B cell (primary cell): ENCODE measurements around the gene PLA2G4D. TPM values are rescaled to one million over a fixed set of nuclear protein-coding genes. Genes with fewer than 3 reads are reported as not detected.

Experiments used
- ATAC-seq: fragments of 200-7000 bp; cut with Tn5 transposase; one replicate; pipeline ENCODE4 v1.10.0; 2021; ENCODE audit warnings: low read depth, mild to moderate bottlenecking, moderate number of reproducible peaks, moderate library complexity
- CTCF ChIA-PET: fragments of 350-600 bp; sonication (Branson Sonifier 250); formaldehyde crosslinking; loops from one replicate; lab custom pipeline; 2021; ENCODE audit warnings: antibody characterized with exemption, inconsistent platforms; lab: Charles Lee
- POLR2A ChIA-PET: fragments of 350-600 bp; sonication (Branson Sonifier 250); formaldehyde crosslinking; loops from one replicate; lab custom pipeline; 2021; ENCODE audit warnings: antibody characterized with exemption; lab: Charles Lee
- DNase-seq: peaks from one replicate; pipeline ENCODE4 v3.0.0; 2013
- H2AFZ ChIP-seq: 2 replicates; pipeline ENCODE4 v1.6.1; 2012; ENCODE audit warnings: mild to moderate bottlenecking, low read depth, low read length; ENCODE audit not compliant: insufficient read depth, poor library complexity, severe bottlenecking
- H3K27ac ChIP-seq, 2 donors: 1 replicate in 1 of 2; 2 replicates in 1 of 2; pipeline ENCODE4 v1.5.1; 2012 to 2013; ENCODE audit warnings: low read length in 2 of 2, mild to moderate bottlenecking in 2 of 2, moderate library complexity in 1 of 2
- H3K27me3 ChIP-seq, 4 experiments: fragments of 200-600 bp in 1 of 4; sonication (generic) in 1 of 4; replicated peaks in 1 of 4; 1 replicate in 2 of 4; 2 replicates in 2 of 4; pipeline versions ENCODE4 v1.6.1 to v1.7.0; 2013 to 2016; ENCODE audit warnings: low read length in 3 of 4, mild to moderate bottlenecking in 2 of 4, mixed read lengths in 1 of 4, moderate library complexity in 1 of 4; ENCODE audit not compliant: insufficient read depth in 4 of 4, control insufficient read depth in 3 of 4; ENCODE audit errors: control extremely low read depth in 1 of 4
- H3K36me3 ChIP-seq, 2 experiments: replicated peaks in 1 of 2; 1 replicate in 1 of 2; 2 replicates in 1 of 2; pipeline versions ENCODE4 v1.6.1 to v1.7.1; 2013; ENCODE audit warnings: low read length in 1 of 2; ENCODE audit not compliant: insufficient read depth in 2 of 2, control insufficient read depth in 1 of 2; ENCODE audit errors: control extremely low read depth in 1 of 2, extremely low read depth in 1 of 2
- H3K4me1 ChIP-seq, 2 donors: fragments of 200-600 bp in 1 of 2; sonication (generic) in 1 of 2; 1 replicate in 1 of 2; 2 replicates in 1 of 2; pipeline versions ENCODE4 v1.5.1 to v1.6.1; 2013 to 2017; ENCODE audit warnings: low read length in 2 of 2; ENCODE audit not compliant: control insufficient read depth in 2 of 2, insufficient read depth in 2 of 2
- H3K4me2 ChIP-seq: replicated peaks from 2 replicates; pipeline ENCODE3; 2012; ENCODE audit warnings: mild to moderate bottlenecking, low read depth, low read length; ENCODE audit not compliant: poor library complexity, severe bottlenecking
- H3K4me3 ChIP-seq, 5 experiments: fragments of 200-600 bp in 1 of 5; sonication (generic) in 1 of 5; 1 replicate in 3 of 5; 2 replicates in 2 of 5; pipeline versions ENCODE4 v1.5.1 to v1.7.0; 2011 to 2016; ENCODE audit warnings: low read length in 4 of 5, mild to moderate bottlenecking in 4 of 5, low read depth in 2 of 5, control low read depth in 1 of 5, moderate library complexity in 1 of 5; ENCODE audit not compliant: insufficient read depth in 1 of 5; ENCODE audit errors: control extremely low read depth in 1 of 5, extremely low read depth in 1 of 5
- H3K79me2 ChIP-seq: fragments of 200-600 bp; sonication (generic); one replicate; pipeline ENCODE4 v1.6.0; 2016; ENCODE audit warnings: low read length; ENCODE audit not compliant: control insufficient read depth, insufficient read depth
- H3K9ac ChIP-seq: fragments of 200-600 bp; sonication (generic); 2 replicates; pipeline ENCODE4 v1.6.1; 2017; ENCODE audit warnings: mild to moderate bottlenecking, low read length, moderate library complexity
- H3K9me3 ChIP-seq, 3 donors: one replicate each; pipeline versions ENCODE4 v1.6.1 to v1.7.1; 2013; ENCODE audit warnings: low read length in 2 of 3; ENCODE audit not compliant: control insufficient read depth in 2 of 3, insufficient read depth in 1 of 3; ENCODE audit errors: control extremely low read depth in 1 of 3
- H4K20me1 ChIP-seq: 2 replicates; pipeline ENCODE4 v1.6.0; 2012; ENCODE audit warnings: mild to moderate bottlenecking, low read length; ENCODE audit not compliant: insufficient read depth, control insufficient read depth, poor library complexity, severe bottlenecking
- H3K27ac Mint-ChIP-seq: one replicate; pipeline ENCODE4 v1.8.0; 2021; ENCODE audit warnings: mixed read lengths
- H3K27me3 Mint-ChIP-seq: one replicate; pipeline ENCODE4 v1.8.0; 2021; ENCODE audit warnings: mixed read lengths
- H3K4me1 Mint-ChIP-seq: one replicate; pipeline ENCODE4 v1.8.0; 2021; ENCODE audit warnings: mixed read lengths
- H3K4me3 Mint-ChIP-seq: one replicate; pipeline ENCODE4 v1.8.0; 2021; ENCODE audit warnings: mixed read lengths
- H3K9me3 Mint-ChIP-seq: one replicate; pipeline ENCODE4 v1.8.0; 2022; ENCODE audit warnings: mixed read lengths; ENCODE audit not compliant: insufficient read depth
- CTCF ChIP-seq: fragments of 200-600 bp; IDR thresholded peaks from one replicate; pipeline ENCODE4 v1.8.0; 2022; ENCODE audit warnings: antibody characterized with exemption, mild to moderate bottlenecking
- EZH2 ChIP-seq: IDR thresholded peaks from 2 replicates; pipeline ENCODE4 v1.6.1; 2012; ENCODE audit warnings: borderline replicate concordance, low read depth, mild to moderate bottlenecking, moderate library complexity, low read length; ENCODE audit not compliant: insufficient read depth, poor library complexity, severe bottlenecking
- WGBS: methylation state at CpG from one replicate; pipeline ENCODE4 v1.1.5; 2013; ENCODE audit warnings: missing lambda C conversion rate; ENCODE audit not compliant: insufficient coverage; 5-methylcytosine and 5-hydroxymethylcytosine counted together
- intact Hi-C: fragments of 100-400 bp; cut with micrococcal nuclease; formaldehyde crosslinking; loops from one replicate; pipeline ENCODE4 v1.10.0; 2022
- polyA plus RNA-seq: library from polyadenylated mRNA; depleted of rRNA; stranded (reverse); fragments of >200 nt; gene quantifications from 2 replicates; pipeline ENCODE4 v1.2.3, GENCODE V29; 2012
- total RNA-seq, 2 donors: library from RNA; stranded (reverse); fragments of 120-200 nt in 1 of 2; gene quantifications; 1 replicate in 1 of 2; 2 replicates in 1 of 2; pipeline versions ENCODE4 v1.2.3 to v1.2.4, GENCODE V29; 2013 to 2022

PLA2G4D gene
- total and polyA plus RNA-seq, 2 donors (not counting 1 experiment from before 2014, with no cell fraction given), result not detected

DNA sequence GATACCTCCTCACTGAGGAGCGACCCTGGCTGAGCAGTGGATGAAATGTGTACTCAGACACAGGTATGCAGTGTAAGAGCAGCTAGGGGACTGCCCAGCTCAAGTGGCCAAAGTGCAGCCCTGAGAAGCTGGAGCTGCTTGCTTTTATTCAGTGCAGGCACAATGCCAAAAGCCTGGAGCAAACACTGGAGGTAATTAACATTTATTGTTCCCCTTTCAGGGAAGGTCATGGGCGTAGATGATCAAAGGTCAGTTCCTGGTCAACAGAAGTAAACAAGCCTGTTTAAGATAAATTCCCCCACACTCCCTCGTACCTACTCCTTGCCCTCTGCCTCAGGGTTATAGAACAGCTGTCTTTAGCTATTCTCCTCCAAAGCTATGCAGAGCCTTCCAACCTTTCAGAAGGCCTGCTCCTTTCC, 44.6 kb upstream of the PLA2G4D start:
- POLR2A ChIA-PET, result no interaction called here
- Mint-ChIP-seq H3K27me3 (peaks cover 4% of the 10 kb centered on the region), H3K4me1 (no peaks in the 10 kb centered on the region), H3K4me3 (no peak overlapping the region), H3K9me3 (no peaks in the 10 kb centered on the region), H3K27ac (no peak overlapping the region)
- H4K20me1 ChIP-seq, result no peaks in the 10 kb centered on the region
- no peak for ATAC-seq
- H3K4me1 ChIP-seq, result no peaks in the 10 kb centered on the region
- H3K9ac ChIP-seq, result no peak overlapping the region
- H3K4me2 ChIP-seq, result no peak overlapping the region
- H3K9me3 ChIP-seq, result no peaks in the 10 kb centered on the region
- H3K79me2 ChIP-seq, result no peaks in the 10 kb centered on the region
- intact Hi-C loops, result no loop called here
- 86% methylated on average over 3 of the region's 3 CpGs for WGBS
- H3K27ac ChIP-seq, result no peak overlapping the region
- CTCF ChIA-PET, result interaction anchor here (1.3 to 2.0 kb wide), 6 partner anchors 13 to 149 kb away, joined by 3 to 8 read pairs (median 4); no protein-coding TSS in a partner anchor
- no peak for TF ChIP-seq EZH2
- no peak for TF ChIP-seq CTCF
- H3K36me3 ChIP-seq, result no peaks in the 10 kb centered on the region
- no peaks in the 10 kb centered on the region for H3K27me3 ChIP-seq
- no peak overlapping the region for H3K4me3 ChIP-seq
- no peak overlapping the region for H2AFZ ChIP-seq
- no peak for DNase-seq

DNA sequence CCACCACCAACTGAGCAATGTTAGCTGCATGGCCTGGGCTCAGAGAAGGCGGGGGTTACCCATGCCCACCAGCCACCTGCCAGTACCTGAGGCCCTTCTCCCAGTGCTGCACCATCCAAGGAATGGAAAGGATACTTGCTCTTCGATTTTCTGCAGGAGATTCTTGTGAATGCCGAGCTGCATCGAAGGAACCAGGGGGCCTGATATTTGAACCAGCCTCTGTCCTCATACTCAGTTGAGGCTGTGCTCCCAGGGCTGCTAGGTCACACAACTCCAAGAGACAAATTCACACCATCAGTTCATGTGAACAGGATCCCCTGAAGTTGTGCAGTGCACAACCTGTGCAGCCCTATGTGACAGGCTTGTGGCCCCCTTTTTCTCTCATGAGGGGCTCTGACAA, 44.0 kb upstream of the PLA2G4D start:
- Histone ChIP-seq H4K20me1 (no peaks in the 10 kb centered on the region), H3K9me3 (no peaks in the 10 kb centered on the region), H3K36me3 (no peaks in the 10 kb centered on the region), H3K27ac (no peak overlapping the region), H3K79me2 (no peaks in the 10 kb centered on the region), H3K4me3 (no peak overlapping the region), H3K27me3 (no peaks in the 10 kb centered on the region), H3K4me1 (no peaks in the 10 kb centered on the region), H3K9ac (no peak overlapping the region), H3K4me2 (no peak overlapping the region), H2AFZ (no peak overlapping the region)
- peaks cover 4% of the 10 kb centered on the region for H3K27me3 Mint-ChIP-seq
- no peaks in the 10 kb centered on the region for H3K4me1 Mint-ChIP-seq
- intact Hi-C loops, result no loop called here
- DNase-seq (no peak), ATAC-seq (no peak)
- no peak for TF ChIP-seq CTCF
- no peak for TF ChIP-seq EZH2
- CTCF ChIA-PET, result interaction anchor here (1.3 to 2.0 kb wide), 6 partner anchors 13 to 149 kb away, joined by 3 to 8 read pairs (median 4); no protein-coding TSS in a partner anchor
- 89% methylated on average over 4 of the region's 4 CpGs for WGBS
- H3K27ac Mint-ChIP-seq, result no peak overlapping the region
- no peaks in the 10 kb centered on the region for H3K9me3 Mint-ChIP-seq
- POLR2A ChIA-PET, result no interaction called here
- no peak overlapping the region for H3K4me3 Mint-ChIP-seq
